ENCODE results near the gene CCBE1.

DNA sequence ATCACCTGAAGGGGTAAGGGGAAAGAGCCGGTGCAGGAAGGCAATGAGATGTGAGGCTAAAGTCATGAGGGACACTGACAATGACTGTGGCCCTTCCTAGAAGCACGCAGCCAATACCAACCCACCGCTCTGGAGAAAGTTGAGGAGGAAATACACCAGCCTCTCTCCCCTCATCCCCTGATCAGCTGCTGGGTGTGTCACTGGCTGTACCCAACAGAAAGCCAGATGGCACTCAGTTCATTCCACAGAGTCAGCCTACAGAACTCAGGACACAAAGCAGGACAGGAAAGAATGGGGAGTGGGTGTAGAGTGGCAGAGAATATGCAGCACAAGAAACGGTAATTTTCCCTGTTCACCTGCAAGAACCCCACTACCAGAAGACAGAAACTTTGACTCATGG lies 29.7 kb downstream of the CCBE1 start:
- TF ChIP-seq, protein P1, sequence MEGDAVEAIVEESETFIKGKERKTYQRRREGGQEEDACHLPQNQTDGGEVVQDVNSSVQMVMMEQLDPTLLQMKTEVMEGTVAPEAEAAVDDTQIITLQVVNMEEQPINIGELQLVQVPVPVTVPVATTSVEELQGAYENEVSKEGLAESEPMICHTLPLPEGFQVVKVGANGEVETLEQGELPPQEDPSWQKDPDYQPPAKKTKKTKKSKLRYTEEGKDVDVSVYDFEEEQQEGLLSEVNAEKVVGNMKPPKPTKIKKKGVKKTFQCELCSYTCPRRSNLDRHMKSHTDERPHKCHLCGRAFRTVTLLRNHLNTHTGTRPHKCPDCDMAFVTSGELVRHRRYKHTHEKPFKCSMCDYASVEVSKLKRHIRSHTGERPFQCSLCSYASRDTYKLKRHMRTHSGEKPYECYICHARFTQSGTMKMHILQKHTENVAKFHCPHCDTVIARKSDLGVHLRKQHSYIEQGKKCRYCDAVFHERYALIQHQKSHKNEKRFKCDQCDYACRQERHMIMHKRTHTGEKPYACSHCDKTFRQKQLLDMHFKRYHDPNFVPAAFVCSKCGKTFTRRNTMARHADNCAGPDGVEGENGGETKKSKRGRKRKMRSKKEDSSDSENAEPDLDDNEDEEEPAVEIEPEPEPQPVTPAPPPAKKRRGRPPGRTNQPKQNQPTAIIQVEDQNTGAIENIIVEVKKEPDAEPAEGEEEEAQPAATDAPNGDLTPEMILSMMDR (IDR thresholded peaks at IDR 0.05; ENCODE audit: insufficient read depth, low read depth, low read length): no peak
- no peak for TF ChIP-seq EZH2 (IDR thresholded peaks at IDR 0.05; ENCODE audit: insufficient read depth, low read length)
